Activated naive CD8-positive, alpha-beta T cell treated with anti-CD3 and anti-CD28 coated beads, Interleukin-2, amount 50 U/mL, for 24 hours (primary cell): ENCODE data around the gene CTAGE1.
"Not testable (repeated sequence)": the region's sequence is repeated elsewhere in the genome, so short reads cannot be mapped to it uniquely, and the experiment has no call there.

Experiments
- ATAC-seq: fragments of 150-1000 bp; cut with Tn5 transposase; one replicate; pipeline ENCODE4 v1.10.0; 2021
- DNase-seq: peaks from one replicate; pipeline ENCODE4 v3.0.0; 2021
- H3K27ac Mint-ChIP-seq: one replicate; pipeline ENCODE4 v1.8.0; 2021; ENCODE audit warnings: mild to moderate bottlenecking, mixed read lengths
- H3K27me3 Mint-ChIP-seq: one replicate; pipeline ENCODE4 v1.8.0; 2021; ENCODE audit warnings: mixed read lengths
- H3K36me3 Mint-ChIP-seq: one replicate; pipeline ENCODE4 v1.8.0; 2021; ENCODE audit warnings: low read depth, mixed read lengths
- H3K4me1 Mint-ChIP-seq: one replicate; pipeline ENCODE4 v1.8.0; 2021; ENCODE audit warnings: mixed read lengths
- H3K4me3 Mint-ChIP-seq: one replicate; pipeline ENCODE4 v1.8.0; 2021; ENCODE audit warnings: mild to moderate bottlenecking, moderate library complexity, mixed read lengths
- H3K9me3 Mint-ChIP-seq: one replicate; pipeline ENCODE4 v1.8.0; 2021; ENCODE audit warnings: mixed read lengths

The CTAGE1 gene

GRCh38 chr18:22424565-22424963 is 6.8 kb upstream of the CTAGE1 start:
- no peak for ATAC-seq
- DNase-seq = no peak
- Mint-ChIP-seq H3K36me3 (no peaks in the 10 kb centered on the region), H3K4me1 (no peaks in the 10 kb centered on the region), H3K4me3 (no peak overlapping the region), H3K27me3 (no peaks in the 10 kb centered on the region), H3K27ac (no peak overlapping the region), H3K9me3 (peaks cover 4% of the 10 kb centered on the region)

- H3K9me3 Mint-ChIP-seq = peaks cover 4% of the 10 kb centered on the region
- no peak overlapping the region for H3K27ac Mint-ChIP-seq
- H3K4me1 Mint-ChIP-seq = no peaks in the 10 kb centered on the region
- no peak overlapping the region for H3K4me3 Mint-ChIP-seq
- H3K36me3 Mint-ChIP-seq = no peaks in the 10 kb centered on the region
- DNase-seq (no peak), ATAC-seq (no peak)
- no peaks in the 10 kb centered on the region for H3K27me3 Mint-ChIP-seq
Observed at GRCh38 chr18:22423878-22424564, 6.3 kb upstream of the CTAGE1 start.

- H3K27ac Mint-ChIP-seq = no peak overlapping the region
- no peaks in the 10 kb centered on the region for H3K27me3 Mint-ChIP-seq
- DNase-seq (no peak), ATAC-seq (no peak)
- H3K36me3 Mint-ChIP-seq = no peaks in the 10 kb centered on the region
- H3K4me3 Mint-ChIP-seq = no peak overlapping the region
- no peaks in the 10 kb centered on the region for H3K4me1 Mint-ChIP-seq
- H3K9me3 Mint-ChIP-seq = peaks cover 4% of the 10 kb centered on the region
Observed at GRCh38 chr18:22422909-22423548, 5.3 kb upstream of the CTAGE1 start.

- no peak overlapping the region for H3K4me3 Mint-ChIP-seq
- no peak overlapping the region for H3K27ac Mint-ChIP-seq
- DNase-seq (no peak), ATAC-seq (no peak)
- no peaks in the 10 kb centered on the region for H3K4me1 Mint-ChIP-seq
- peaks cover 4% of the 10 kb centered on the region for H3K9me3 Mint-ChIP-seq
- H3K36me3 Mint-ChIP-seq = no peaks in the 10 kb centered on the region
- no peaks in the 10 kb centered on the region for H3K27me3 Mint-ChIP-seq
Observed at GRCh38 chr18:22420652-22421051, 2.9 kb upstream of the CTAGE1 start.

GRCh38 chr18:22412176-22412911 is 5.4 kb downstream of the CTAGE1 start:
- ATAC-seq = no peak
- DNase-seq = no peak
- no peak overlapping the region for H3K27ac Mint-ChIP-seq
- H3K9me3 Mint-ChIP-seq = peaks cover 24% of the 10 kb centered on the region
- H3K4me1 Mint-ChIP-seq = peaks cover 7% of the 10 kb centered on the region
- no peaks in the 10 kb centered on the region for H3K27me3 Mint-ChIP-seq
- no peaks in the 10 kb centered on the region for H3K36me3 Mint-ChIP-seq
- H3K4me3 Mint-ChIP-seq = no peak overlapping the region

- H3K4me1 Mint-ChIP-seq = peaks cover 10% of the 10 kb centered on the region
- DNase-seq (no peak), ATAC-seq (no peak)
- no peak overlapping the region for H3K27ac Mint-ChIP-seq
- no peaks in the 10 kb centered on the region for H3K27me3 Mint-ChIP-seq
- H3K36me3 Mint-ChIP-seq = no peaks in the 10 kb centered on the region
- no peak overlapping the region for H3K4me3 Mint-ChIP-seq
- peaks cover 24% of the 10 kb centered on the region for H3K9me3 Mint-ChIP-seq
Observed at GRCh38 chr18:22411446-22411845, 6.3 kb downstream of the CTAGE1 start.

GRCh38 chr18:22410126-22410525 is 7.6 kb downstream of the CTAGE1 start:
- H3K27me3 Mint-ChIP-seq = no peaks in the 10 kb centered on the region
- no peak for DNase-seq
- H3K9me3 Mint-ChIP-seq = peaks cover 26% of the 10 kb centered on the region
- peaks cover 18% of the 10 kb centered on the region for H3K4me1 Mint-ChIP-seq
- H3K36me3 Mint-ChIP-seq = no peaks in the 10 kb centered on the region
- no peak overlapping the region for H3K27ac Mint-ChIP-seq
- ATAC-seq = no peak
- no peak overlapping the region for H3K4me3 Mint-ChIP-seq

GRCh38 chr18:22409445-22409844 is 8.3 kb downstream of the CTAGE1 start:
- Mint-ChIP-seq H3K9me3 (peaks cover 31% of the 10 kb centered on the region), H3K4me1 (peaks cover 18% of the 10 kb centered on the region), H3K27ac (no peak overlapping the region), H3K27me3 (no peaks in the 10 kb centered on the region), H3K4me3 (no peak overlapping the region), H3K36me3 (no peaks in the 10 kb centered on the region)
- DNase-seq (no peak), ATAC-seq (no peak)

- H3K4me3 Mint-ChIP-seq = no peak overlapping the region
- H3K27me3 Mint-ChIP-seq = no peaks in the 10 kb centered on the region
- peaks cover 36% of the 10 kb centered on the region for H3K9me3 Mint-ChIP-seq
- H3K4me1 Mint-ChIP-seq = peaks cover 18% of the 10 kb centered on the region
- no peak overlapping the region for H3K27ac Mint-ChIP-seq
- no peak for ATAC-seq
- no peaks in the 10 kb centered on the region for H3K36me3 Mint-ChIP-seq
- DNase-seq = no peak
Observed at GRCh38 chr18:22408059-22408458, 9.7 kb downstream of the CTAGE1 start.

GRCh38 chr18:22405142-22405541 is 12.6 kb downstream of the CTAGE1 start:
- Mint-ChIP-seq H3K36me3 (no peaks in the 10 kb centered on the region), H3K27ac (no peak overlapping the region), H3K27me3 (no peaks in the 10 kb centered on the region), H3K4me3 (no peak overlapping the region), H3K9me3 (peaks cover 40% of the 10 kb centered on the region), H3K4me1 (peaks cover 18% of the 10 kb centered on the region)
- DNase-seq = no peak
- no peak for ATAC-seq

- Mint-ChIP-seq H3K27me3 (no peaks in the 10 kb centered on the region), H3K4me1 (peaks cover 18% of the 10 kb centered on the region), H3K36me3 (no peaks in the 10 kb centered on the region), H3K27ac (no peak overlapping the region), H3K4me3 (no peak overlapping the region), H3K9me3 (peaks cover 29% of the 10 kb centered on the region)
- no peak for ATAC-seq
- DNase-seq = no peak
Observed at GRCh38 chr18:22403950-22404349, 13.8 kb downstream of the CTAGE1 start.

- ATAC-seq (no peak), DNase-seq (no peak)
- Mint-ChIP-seq H3K27ac (no peak overlapping the region), H3K36me3 (no peaks in the 10 kb centered on the region), H3K4me3 (no peak overlapping the region), H3K9me3 (peaks cover 12% of the 10 kb centered on the region), H3K27me3 (no peaks in the 10 kb centered on the region), H3K4me1 (no peaks in the 10 kb centered on the region)
Observed at GRCh38 chr18:22399949-22400348, 17.8 kb downstream of the CTAGE1 start.

GRCh38 chr18:22398464-22398863 is 19.3 kb downstream of the CTAGE1 start:
- no peak for DNase-seq
- H3K36me3 Mint-ChIP-seq = no peaks in the 10 kb centered on the region
- no peak overlapping the region for H3K27ac Mint-ChIP-seq
- no peaks in the 10 kb centered on the region for H3K27me3 Mint-ChIP-seq
- no peak overlapping the region for H3K4me3 Mint-ChIP-seq
- peaks cover 4% of the 10 kb centered on the region for H3K9me3 Mint-ChIP-seq
- H3K4me1 Mint-ChIP-seq = no peaks in the 10 kb centered on the region
- ATAC-seq = no peak

GRCh38 chr18:22394428-22394827 is 23.3 kb downstream of the CTAGE1 start:
- no peak overlapping the region for H3K4me3 Mint-ChIP-seq

GRCh38 chr18:22393164-22393563 is 24.6 kb downstream of the CTAGE1 start:
- ATAC-seq = not testable (repeated sequence)

More at GRCh38 chr18:22394428-22394827, 23.3 kb downstream of the CTAGE1 start:
- Mint-ChIP-seq H3K27me3 (no peaks in the 10 kb centered on the region), H3K4me1 (peaks cover 13% of the 10 kb centered on the region), H3K27ac (no peak overlapping the region), H3K36me3 (no peaks in the 10 kb centered on the region), H3K9me3 (no peaks in the 10 kb centered on the region)
- DNase-seq (no peak), ATAC-seq (no peak)

More at GRCh38 chr18:22393164-22393563, 24.6 kb downstream of the CTAGE1 start:
- not testable (repeated sequence) for H3K36me3 Mint-ChIP-seq, H3K27me3 Mint-ChIP-seq, H3K9me3 Mint-ChIP-seq, H3K4me3 Mint-ChIP-seq, DNase-seq, H3K27ac Mint-ChIP-seq
- peaks cover 13% of the 10 kb centered on the region for H3K4me1 Mint-ChIP-seq
